GM13976 (cell line): ENCODE results near the gene CDH13.

Experiments
- DNase-seq: peaks from one replicate; pipeline ENCODE4 v3.0.0; 2012; ENCODE audit warnings: low spot score
- in situ Hi-C: fragments of 300-500 bp; cut with MboI; formaldehyde crosslinking; loops from one replicate; pipeline ENCODE4 v1.12.0; 2022; ENCODE audit warnings: low sequenced_read_pairs, mixed read lengths, inconsistent platforms; ENCODE audit not compliant: unreplicated experiment
- TF ChIP-seq, protein P1 (sequence below): IDR thresholded peaks from 2 replicates; pipeline ENCODE4 v1.5.1; 2012; ENCODE audit warnings: borderline replicate concordance, mild to moderate bottlenecking; ENCODE audit not compliant: insufficient read depth; ENCODE audit errors: extremely low read depth, missing control alignments, control extremely low read depth

Gene CDH13

DNA sequence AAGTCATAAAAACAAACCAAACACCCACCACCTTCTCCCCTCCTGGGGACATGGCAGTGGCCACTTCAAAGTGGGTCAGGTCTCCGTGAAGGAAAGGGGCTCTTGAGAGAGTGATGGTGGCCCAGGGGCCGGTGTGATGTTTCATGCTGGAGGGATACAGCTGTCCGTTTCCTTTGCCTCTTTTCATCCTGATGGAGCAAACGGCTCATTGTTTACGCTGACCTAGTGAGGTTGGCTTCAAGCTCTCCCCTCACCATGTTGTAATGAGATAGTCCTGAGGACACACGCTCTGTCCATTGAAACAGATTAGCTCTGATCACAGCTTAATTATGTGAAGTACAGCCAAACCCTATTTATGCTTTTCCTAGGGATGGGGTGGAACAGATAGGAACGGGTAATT lies 34.2 kb downstream of the CDH13 start:
- TF ChIP-seq, protein P1, sequence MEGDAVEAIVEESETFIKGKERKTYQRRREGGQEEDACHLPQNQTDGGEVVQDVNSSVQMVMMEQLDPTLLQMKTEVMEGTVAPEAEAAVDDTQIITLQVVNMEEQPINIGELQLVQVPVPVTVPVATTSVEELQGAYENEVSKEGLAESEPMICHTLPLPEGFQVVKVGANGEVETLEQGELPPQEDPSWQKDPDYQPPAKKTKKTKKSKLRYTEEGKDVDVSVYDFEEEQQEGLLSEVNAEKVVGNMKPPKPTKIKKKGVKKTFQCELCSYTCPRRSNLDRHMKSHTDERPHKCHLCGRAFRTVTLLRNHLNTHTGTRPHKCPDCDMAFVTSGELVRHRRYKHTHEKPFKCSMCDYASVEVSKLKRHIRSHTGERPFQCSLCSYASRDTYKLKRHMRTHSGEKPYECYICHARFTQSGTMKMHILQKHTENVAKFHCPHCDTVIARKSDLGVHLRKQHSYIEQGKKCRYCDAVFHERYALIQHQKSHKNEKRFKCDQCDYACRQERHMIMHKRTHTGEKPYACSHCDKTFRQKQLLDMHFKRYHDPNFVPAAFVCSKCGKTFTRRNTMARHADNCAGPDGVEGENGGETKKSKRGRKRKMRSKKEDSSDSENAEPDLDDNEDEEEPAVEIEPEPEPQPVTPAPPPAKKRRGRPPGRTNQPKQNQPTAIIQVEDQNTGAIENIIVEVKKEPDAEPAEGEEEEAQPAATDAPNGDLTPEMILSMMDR, result no peak
- in situ Hi-C loops, result no loop called here
- no peak for DNase-seq

DNA sequence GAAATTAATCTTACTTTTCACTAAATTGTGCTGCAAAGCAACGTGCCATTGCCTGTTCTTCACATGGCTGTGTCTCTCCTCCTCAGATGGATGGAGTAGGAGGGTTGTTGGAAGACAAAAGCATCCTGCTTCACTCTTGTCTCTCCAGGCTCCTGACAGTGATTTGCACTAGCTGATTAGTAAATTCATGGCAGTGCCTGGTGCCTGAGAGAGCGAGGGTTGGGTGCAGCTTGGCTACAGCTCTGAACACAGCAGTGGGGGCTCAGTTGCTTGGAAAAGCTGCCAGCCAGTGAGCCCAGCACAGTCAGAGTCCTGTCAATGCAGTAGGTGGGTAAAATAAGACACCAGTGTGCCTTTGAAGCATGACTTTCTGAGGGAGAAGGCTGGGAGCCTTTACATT lies 37.4 kb downstream of the CDH13 start:
- TF ChIP-seq, protein P1, result no peak
- DNase-seq, result no peak
- in situ Hi-C loops, result no loop called here

DNA sequence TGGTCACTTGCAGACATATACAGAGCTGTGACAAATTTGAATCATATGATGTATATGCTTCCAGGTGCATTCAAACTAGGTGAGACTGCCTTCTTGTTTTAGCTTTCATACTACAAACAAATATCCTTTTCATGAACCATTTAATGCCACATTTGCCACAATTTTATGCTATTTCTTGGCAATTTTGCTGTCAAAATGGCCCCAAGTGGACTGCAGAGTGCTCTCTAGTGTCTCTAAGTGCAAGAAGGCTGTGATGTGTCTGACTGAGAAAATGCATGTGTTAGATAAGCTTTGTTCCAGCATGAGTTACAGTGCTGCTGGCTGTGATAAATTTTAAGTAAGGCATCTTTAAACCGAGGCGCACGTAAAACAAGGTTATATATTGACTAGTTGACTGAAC lies 38.3 kb downstream of the CDH13 start:
- no peak for DNase-seq
- in situ Hi-C loops, result no loop called here
- TF ChIP-seq, protein P1, result no peak

DNA sequence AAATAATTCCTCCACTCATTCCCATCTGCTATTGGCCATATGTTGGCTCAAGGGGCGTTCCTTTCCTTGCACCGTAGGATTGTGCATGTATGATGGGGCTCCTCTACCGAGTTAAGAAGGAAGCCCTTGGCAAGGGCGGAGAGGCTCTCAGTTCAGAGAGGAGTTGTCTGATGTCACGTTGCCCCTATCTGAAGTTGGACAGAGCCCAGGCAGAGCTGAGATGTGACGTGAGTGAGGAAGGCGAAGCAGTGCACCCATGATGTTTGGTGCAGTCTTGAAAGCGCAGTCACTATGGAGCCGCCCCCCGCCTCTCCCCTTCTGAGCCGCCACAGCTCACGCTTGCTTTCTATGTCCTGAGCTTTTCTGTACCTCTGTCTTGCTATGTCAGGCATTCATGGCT lies 40.7 kb downstream of the CDH13 start:
- TF ChIP-seq, protein P1, result no peak
- DNase-seq, result no peak
- in situ Hi-C loops, result no loop called here

DNA sequence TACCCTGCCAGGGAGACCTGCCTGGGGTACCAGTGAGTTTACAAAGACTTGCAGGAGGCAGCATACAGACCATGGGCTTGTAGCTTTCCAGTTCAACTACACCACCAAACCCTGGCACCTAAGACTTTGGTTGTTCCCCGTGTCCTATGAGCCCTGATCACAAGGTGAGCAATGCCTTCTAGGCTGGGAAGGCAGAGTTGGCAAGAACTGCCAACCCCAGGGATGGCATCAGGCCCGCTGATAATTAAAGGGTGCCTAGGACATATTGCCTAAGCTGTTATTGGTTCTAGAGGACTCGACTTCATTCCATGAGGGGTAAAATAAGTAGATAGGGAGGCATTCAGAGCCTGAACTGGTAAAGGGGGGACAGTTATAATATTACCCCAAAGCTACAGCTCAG lies 41.3 kb downstream of the CDH13 start:
- TF ChIP-seq, protein P1, result no peak
- no peak for DNase-seq
- in situ Hi-C loops, result no loop called here

DNA sequence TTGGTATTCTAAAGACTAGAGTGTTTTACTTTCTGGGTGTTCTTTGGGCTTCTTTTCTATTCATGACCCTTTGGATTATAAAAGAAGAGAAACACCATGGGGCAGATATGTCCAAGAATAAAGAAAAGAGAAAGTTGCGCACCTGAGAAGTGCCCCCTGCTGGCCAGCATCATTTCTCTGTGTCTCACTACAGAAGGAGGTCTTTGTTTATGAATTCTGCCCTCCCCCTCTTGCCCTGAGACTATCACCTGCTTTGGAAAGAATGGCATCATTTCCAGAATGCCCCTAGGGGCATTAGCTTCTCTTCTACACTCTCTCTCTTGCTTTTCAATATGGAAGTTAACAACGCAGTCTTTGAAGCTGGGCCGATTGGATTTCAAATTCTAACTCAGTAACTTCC lies 45.0 kb downstream of the CDH13 start:
- TF ChIP-seq, protein P1, result peak; percentile 16
- in situ Hi-C loops, result no loop called here
- no peak for DNase-seq

DNA sequence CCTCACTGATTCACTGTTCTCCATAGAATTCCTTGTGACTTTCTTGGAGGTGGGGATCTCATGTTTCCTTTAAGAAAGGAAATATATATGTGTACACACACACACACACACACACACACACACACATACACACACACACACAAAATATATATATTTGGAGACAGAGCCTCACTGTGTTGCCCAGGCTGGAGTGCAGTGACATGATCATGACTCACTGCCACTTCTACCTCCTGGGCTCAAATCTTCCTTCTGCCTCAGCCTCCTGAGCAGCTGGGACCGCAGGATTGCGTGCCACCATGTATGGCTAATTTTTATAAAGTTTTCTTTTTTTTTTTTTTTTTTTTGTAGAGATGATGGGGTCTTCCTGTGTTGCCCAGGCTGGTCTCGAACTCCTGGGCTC lies 45.9 kb downstream of the CDH13 start:
- no peak for DNase-seq
- in situ Hi-C loops, result no loop called here
- TF ChIP-seq, protein P1, result no peak
